Liver (tissue), 9 donors: ENCODE results near the gene DUS1L. TPM values are rescaled to one million over a fixed set of nuclear protein-coding genes. Genes with fewer than 3 reads are reported as not detected.

ENCODE experiments used
- DNase-seq: peaks from one replicate; pipeline ENCODE4 v3.0.0-alpha.2; 2017; ENCODE audit warnings: low spot score
- H3K27ac ChIP-seq, 2 donors: one replicate each; pipeline ENCODE4 v1.7.0; 2013; ENCODE audit warnings: inconsistent platforms in 2 of 2, low read length in 2 of 2, control low read depth in 1 of 2, low read depth in 1 of 2, mild to moderate bottlenecking in 1 of 2
- H3K27me3 ChIP-seq, 4 donors: one replicate each; pipeline versions ENCODE4 v1.6.1 to v1.7.0; 2013; ENCODE audit warnings: low read length in 3 of 4, inconsistent platforms in 1 of 4, mild to moderate bottlenecking in 1 of 4, moderate library complexity in 1 of 4; ENCODE audit not compliant: control insufficient read depth in 4 of 4, insufficient read depth in 4 of 4
- H3K36me3 ChIP-seq, 4 donors: one replicate each; pipeline versions ENCODE4 v1.6.1 to v1.7.0; 2013; ENCODE audit warnings: low read length in 3 of 4, mild to moderate bottlenecking in 3 of 4, low read depth in 1 of 4, moderate library complexity in 1 of 4; ENCODE audit not compliant: control insufficient read depth in 4 of 4, insufficient read depth in 3 of 4
- H3K4me1 ChIP-seq, 4 donors: one replicate each; pipeline versions ENCODE4 v1.6.1 to v1.7.0; 2013; ENCODE audit warnings: low read length in 3 of 4, mild to moderate bottlenecking in 3 of 4, moderate library complexity in 1 of 4; ENCODE audit not compliant: control insufficient read depth in 4 of 4, insufficient read depth in 4 of 4
- H3K4me3 ChIP-seq, 3 donors: one replicate each; pipeline versions ENCODE4 v1.6.1 to v1.7.0; 2013; ENCODE audit warnings: low read length in 3 of 3, control low read depth in 1 of 3, low read depth in 1 of 3, mild to moderate bottlenecking in 1 of 3
- H3K9ac ChIP-seq, 2 donors: one replicate each; pipeline ENCODE4 v1.7.0; 2013; ENCODE audit warnings: low read length in 2 of 2, mild to moderate bottlenecking in 2 of 2, moderate library complexity in 2 of 2, control low read depth in 1 of 2, low read depth in 1 of 2
- H3K9me3 ChIP-seq, 4 donors: one replicate each; pipeline versions ENCODE4 v1.6.1 to v1.7.0; 2013; ENCODE audit warnings: low read length in 3 of 4; ENCODE audit not compliant: control insufficient read depth in 4 of 4
- EGR1 ChIP-seq, 2 donors: IDR thresholded peaks; 2 replicates each; pipeline ENCODE4 v1.6.1; 2016 to 2018; ENCODE audit warnings: antibody characterized with exemption in 2 of 2, low read depth in 2 of 2
- FOXA1 ChIP-seq: IDR thresholded peaks from 2 replicates; pipeline ENCODE4 v1.6.1; 2016; ENCODE audit warnings: antibody characterized with exemption
- GABPA ChIP-seq, 2 donors: IDR thresholded peaks in 1 of 2; conservative IDR thresholded peaks in 1 of 2; 2 replicates each; pipeline ENCODE4 v1.6.1; 2016; ENCODE audit warnings: antibody characterized with exemption in 2 of 2, mild to moderate bottlenecking in 1 of 2, moderate library complexity in 1 of 2
- HNF4A ChIP-seq, 2 donors: conservative IDR thresholded peaks; 2 replicates each; pipeline ENCODE4 v1.6.1; 2016; ENCODE audit warnings: antibody characterized with exemption in 2 of 2, mild to moderate bottlenecking in 2 of 2
- HNF4G ChIP-seq: IDR thresholded peaks from 2 replicates; pipeline ENCODE4 v1.6.1; 2016; ENCODE audit warnings: antibody characterized with exemption
- JUND ChIP-seq, 2 donors: IDR thresholded peaks; 2 replicates each; pipeline ENCODE4 v1.6.1; 2016; ENCODE audit warnings: antibody characterized with exemption in 2 of 2
- RAD21 ChIP-seq, 2 donors: IDR thresholded peaks; 2 replicates each; pipeline ENCODE4 v1.6.1; 2016; ENCODE audit warnings: antibody characterized with exemption in 2 of 2, mild to moderate bottlenecking in 2 of 2
- RXRA ChIP-seq, 2 donors: IDR thresholded peaks; 2 replicates each; pipeline ENCODE4 v1.6.1; 2017 to 2018; ENCODE audit warnings: antibody characterized with exemption in 2 of 2, mild to moderate bottlenecking in 1 of 2
- SP1 ChIP-seq: IDR thresholded peaks from 2 replicates; pipeline ENCODE4 v1.6.1; 2018; ENCODE audit warnings: antibody characterized with exemption, mild to moderate bottlenecking
- YY1 ChIP-seq: IDR thresholded peaks from 2 replicates; pipeline ENCODE4 v1.6.1; 2016; ENCODE audit warnings: antibody characterized with exemption, mild to moderate bottlenecking
- WGBS: extraction: QIAGEN DNeasy Blood & Tissue Kit; methylation state at CpG from one replicate; pipeline ENCODE4 v1.1.7; 2013; 5-methylcytosine and 5-hydroxymethylcytosine counted together
- polyA plus RNA-seq, 2 donors: library from polyadenylated mRNA; stranded (reverse) in 1 of 2; unstranded in 1 of 2; fragments of 200-250 nt in 1 of 2; fragments of >200 nt in 1 of 2; fragmentation: Nextera tagmentation in 1 of 2; extraction: Ambion mirVana in 1 of 2; gene quantifications; one replicate each; pipeline versions ENCODE4 v1.2.1 to v1.2.3, GENCODE V29; 2013 to 2015
- total RNA-seq, 2 donors: library from RNA; depleted of rRNA; stranded (reverse); fragments of >200 nt; gene quantifications; one replicate each; pipeline ENCODE4 v1.2.3, GENCODE V29; 2014
- TF ChIP-seq, protein P1 (sequence below): IDR thresholded peaks from 2 replicates; pipeline ENCODE4 v1.6.1; 2016; ENCODE audit warnings: antibody characterized with exemption
- TF ChIP-seq, protein P2 (sequence below): fragments of 150-350 bp; IDR thresholded peaks from 2 replicates; pipeline ENCODE4 v1.5.1; 2017; ENCODE audit warnings: improper control_type of control experiment, low read depth, low read length; ENCODE audit not compliant: missing input control
- TF ChIP-seq, protein P3 (sequence below): IDR thresholded peaks from 2 replicates; pipeline ENCODE4 v1.6.1; 2016; ENCODE audit warnings: antibody characterized with exemption
- TF ChIP-seq, protein P4 (sequence below): IDR thresholded peaks from 2 replicates; pipeline ENCODE4 v1.6.1; 2016; ENCODE audit warnings: antibody characterized with exemption
- TF ChIP-seq, protein P5 (sequence below): IDR thresholded peaks from 2 replicates; pipeline ENCODE4 v1.6.1; 2016; ENCODE audit warnings: antibody characterized with exemption, mild to moderate bottlenecking
- donor health status: healthy.
- donor health status: healthy.
- donor health status: healthy.
- donor health status: healthy.
- donor health status: healthy.

DUS1L gene
- total and polyA plus RNA-seq, 4 donors = 40.6 to 74.7 (median 53.3) TPM

DNA sequence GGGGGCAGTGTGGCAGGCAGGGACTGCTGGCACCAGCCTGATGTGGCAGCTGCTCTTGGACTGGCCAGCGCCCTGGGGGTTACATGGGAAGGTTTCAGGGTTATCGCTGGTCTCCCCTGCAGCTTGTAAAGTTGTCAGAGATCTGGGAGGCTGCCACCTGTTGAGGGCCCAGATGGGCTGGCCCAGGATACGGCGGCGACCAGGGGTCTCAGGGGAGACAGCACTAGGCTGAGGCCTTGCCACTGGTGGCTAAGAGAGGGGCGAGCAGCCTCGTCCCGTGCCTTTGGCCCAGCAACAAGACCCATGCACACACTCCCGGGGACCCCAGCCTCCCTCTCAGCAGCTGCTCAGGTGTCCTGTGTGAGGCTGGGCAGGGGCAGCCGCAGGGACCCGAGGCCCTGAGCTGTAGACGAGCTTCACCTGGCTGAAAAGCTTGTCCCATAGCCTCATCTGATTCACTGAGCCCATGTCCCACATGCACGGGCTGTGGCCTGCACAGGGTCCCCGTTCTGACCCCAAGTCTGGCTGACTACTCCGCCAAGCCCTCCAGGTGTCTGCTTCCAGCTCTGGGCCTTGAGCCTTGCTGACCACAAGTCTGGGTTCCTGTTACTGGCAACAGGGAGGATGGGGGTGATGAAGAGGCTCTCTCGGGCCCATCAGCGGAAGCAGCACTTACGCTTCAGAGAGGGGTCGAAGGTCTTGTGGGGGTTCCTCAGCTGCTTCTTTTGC, 6.2 kb downstream of the DUS1L start:
- no peaks in the 10 kb centered on the region for H3K27me3 ChIP-seq
- H3K27ac ChIP-seq = no peak overlapping the region
- peaks cover 6 to 77% (median 30%) of the 10 kb centered on the region in 4 donors for H3K36me3 ChIP-seq
- WGBS = 86% methylated on average over 19 of the region's 19 CpGs
- no peaks in the 10 kb centered on the region for H3K9me3 ChIP-seq
- no peak overlapping the region for H3K9ac ChIP-seq
- no peak for DNase-seq
- H3K4me1 ChIP-seq = peaks cover 5 to 17% (median 14%) of the 10 kb centered on the region in 4 donors
- TF ChIP-seq GABPA (IDR thresholded peaks at IDR 0.05 in 1 of 2, conservative IDR thresholded peaks at IDR 0.05 in 1 of 2) (no peak), EGR1 (IDR thresholded peaks at IDR 0.05; ENCODE audit: low read depth in 2 of 2) (no peak), HNF4G (no peak), JUND (IDR thresholded peaks at IDR 0.05) (no peak), SP1 (no peak), YY1 (no peak), HNF4A (conservative IDR thresholded peaks at IDR 0.05) (no peak), RAD21 (IDR thresholded peaks at IDR 0.05) (no peak), RXRA (IDR thresholded peaks at IDR 0.05) (no peak), FOXA1 (no peak)
- TF ChIP-seq, protein P1, sequence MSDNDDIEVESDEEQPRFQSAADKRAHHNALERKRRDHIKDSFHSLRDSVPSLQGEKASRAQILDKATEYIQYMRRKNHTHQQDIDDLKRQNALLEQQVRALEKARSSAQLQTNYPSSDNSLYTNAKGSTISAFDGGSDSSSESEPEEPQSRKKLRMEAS = no peak
- TF ChIP-seq, protein P2, sequence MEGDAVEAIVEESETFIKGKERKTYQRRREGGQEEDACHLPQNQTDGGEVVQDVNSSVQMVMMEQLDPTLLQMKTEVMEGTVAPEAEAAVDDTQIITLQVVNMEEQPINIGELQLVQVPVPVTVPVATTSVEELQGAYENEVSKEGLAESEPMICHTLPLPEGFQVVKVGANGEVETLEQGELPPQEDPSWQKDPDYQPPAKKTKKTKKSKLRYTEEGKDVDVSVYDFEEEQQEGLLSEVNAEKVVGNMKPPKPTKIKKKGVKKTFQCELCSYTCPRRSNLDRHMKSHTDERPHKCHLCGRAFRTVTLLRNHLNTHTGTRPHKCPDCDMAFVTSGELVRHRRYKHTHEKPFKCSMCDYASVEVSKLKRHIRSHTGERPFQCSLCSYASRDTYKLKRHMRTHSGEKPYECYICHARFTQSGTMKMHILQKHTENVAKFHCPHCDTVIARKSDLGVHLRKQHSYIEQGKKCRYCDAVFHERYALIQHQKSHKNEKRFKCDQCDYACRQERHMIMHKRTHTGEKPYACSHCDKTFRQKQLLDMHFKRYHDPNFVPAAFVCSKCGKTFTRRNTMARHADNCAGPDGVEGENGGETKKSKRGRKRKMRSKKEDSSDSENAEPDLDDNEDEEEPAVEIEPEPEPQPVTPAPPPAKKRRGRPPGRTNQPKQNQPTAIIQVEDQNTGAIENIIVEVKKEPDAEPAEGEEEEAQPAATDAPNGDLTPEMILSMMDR = no peak
- TF ChIP-seq, protein P3, sequence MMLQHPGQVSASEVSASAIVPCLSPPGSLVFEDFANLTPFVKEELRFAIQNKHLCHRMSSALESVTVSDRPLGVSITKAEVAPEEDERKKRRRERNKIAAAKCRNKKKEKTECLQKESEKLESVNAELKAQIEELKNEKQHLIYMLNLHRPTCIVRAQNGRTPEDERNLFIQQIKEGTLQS = no peak
- TF ChIP-seq, protein P4, sequence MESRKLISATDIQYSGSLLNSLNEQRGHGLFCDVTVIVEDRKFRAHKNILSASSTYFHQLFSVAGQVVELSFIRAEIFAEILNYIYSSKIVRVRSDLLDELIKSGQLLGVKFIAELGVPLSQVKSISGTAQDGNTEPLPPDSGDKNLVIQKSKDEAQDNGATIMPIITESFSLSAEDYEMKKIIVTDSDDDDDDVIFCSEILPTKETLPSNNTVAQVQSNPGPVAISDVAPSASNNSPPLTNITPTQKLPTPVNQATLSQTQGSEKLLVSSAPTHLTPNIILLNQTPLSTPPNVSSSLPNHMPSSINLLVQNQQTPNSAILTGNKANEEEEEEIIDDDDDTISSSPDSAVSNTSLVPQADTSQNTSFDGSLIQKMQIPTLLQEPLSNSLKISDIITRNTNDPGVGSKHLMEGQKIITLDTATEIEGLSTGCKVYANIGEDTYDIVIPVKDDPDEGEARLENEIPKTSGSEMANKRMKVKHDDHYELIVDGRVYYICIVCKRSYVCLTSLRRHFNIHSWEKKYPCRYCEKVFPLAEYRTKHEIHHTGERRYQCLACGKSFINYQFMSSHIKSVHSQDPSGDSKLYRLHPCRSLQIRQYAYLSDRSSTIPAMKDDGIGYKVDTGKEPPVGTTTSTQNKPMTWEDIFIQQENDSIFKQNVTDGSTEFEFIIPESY = no peak
- no peak overlapping the region for H3K4me3 ChIP-seq

DNA sequence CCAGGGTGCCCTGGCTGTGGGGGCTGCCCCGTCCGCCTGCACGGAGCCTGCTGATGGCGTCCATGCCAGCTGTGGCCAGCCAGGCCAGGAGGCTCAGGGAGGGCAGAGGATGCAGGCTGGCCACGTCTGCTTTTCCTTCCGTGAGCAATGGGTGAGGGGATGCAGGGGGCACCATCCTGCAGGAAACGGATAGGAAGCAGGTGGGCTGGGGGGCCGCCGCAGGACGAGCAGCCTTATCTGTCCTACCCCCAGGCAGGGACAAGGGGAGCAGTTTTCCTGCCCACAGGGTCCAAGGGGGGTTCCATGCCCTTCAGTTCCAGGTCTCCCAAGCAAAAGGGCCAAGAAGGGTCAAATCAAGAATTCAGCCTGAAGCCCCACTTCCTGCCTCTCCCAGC, 6.8 kb downstream of the DUS1L start:
- Histone ChIP-seq H3K27ac (no peak overlapping the region), H3K36me3 (peaks cover 6 to 79% (median 32%) of the 10 kb centered on the region in 4 donors), H3K9ac (no peak overlapping the region), H3K4me3 (no peak overlapping the region), H3K4me1 (peaks cover 3 to 14% (median 8%) of the 10 kb centered on the region in 4 donors), H3K9me3 (no peaks in the 10 kb centered on the region), H3K27me3 (no peaks in the 10 kb centered on the region)
- TF ChIP-seq HNF4A (conservative IDR thresholded peaks at IDR 0.05) (no peak), RXRA (IDR thresholded peaks at IDR 0.05) (no peak), HNF4G (no peak), JUND (IDR thresholded peaks at IDR 0.05) (no peak), FOXA1 (no peak)
- TF ChIP-seq, protein P2 = no peak
- TF ChIP-seq, protein P1 = no peak
- TF ChIP-seq, protein P5, sequence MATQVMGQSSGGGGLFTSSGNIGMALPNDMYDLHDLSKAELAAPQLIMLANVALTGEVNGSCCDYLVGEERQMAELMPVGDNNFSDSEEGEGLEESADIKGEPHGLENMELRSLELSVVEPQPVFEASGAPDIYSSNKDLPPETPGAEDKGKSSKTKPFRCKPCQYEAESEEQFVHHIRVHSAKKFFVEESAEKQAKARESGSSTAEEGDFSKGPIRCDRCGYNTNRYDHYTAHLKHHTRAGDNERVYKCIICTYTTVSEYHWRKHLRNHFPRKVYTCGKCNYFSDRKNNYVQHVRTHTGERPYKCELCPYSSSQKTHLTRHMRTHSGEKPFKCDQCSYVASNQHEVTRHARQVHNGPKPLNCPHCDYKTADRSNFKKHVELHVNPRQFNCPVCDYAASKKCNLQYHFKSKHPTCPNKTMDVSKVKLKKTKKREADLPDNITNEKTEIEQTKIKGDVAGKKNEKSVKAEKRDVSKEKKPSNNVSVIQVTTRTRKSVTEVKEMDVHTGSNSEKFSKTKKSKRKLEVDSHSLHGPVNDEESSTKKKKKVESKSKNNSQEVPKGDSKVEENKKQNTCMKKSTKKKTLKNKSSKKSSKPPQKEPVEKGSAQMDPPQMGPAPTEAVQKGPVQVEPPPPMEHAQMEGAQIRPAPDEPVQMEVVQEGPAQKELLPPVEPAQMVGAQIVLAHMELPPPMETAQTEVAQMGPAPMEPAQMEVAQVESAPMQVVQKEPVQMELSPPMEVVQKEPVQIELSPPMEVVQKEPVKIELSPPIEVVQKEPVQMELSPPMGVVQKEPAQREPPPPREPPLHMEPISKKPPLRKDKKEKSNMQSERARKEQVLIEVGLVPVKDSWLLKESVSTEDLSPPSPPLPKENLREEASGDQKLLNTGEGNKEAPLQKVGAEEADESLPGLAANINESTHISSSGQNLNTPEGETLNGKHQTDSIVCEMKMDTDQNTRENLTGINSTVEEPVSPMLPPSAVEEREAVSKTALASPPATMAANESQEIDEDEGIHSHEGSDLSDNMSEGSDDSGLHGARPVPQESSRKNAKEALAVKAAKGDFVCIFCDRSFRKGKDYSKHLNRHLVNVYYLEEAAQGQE = no peak
- TF ChIP-seq, protein P4 = no peak
- WGBS = 88% methylated on average over 10 of the region's 10 CpGs
- no peak for DNase-seq
